ENCODE data around the gene AHI1.

DNA sequence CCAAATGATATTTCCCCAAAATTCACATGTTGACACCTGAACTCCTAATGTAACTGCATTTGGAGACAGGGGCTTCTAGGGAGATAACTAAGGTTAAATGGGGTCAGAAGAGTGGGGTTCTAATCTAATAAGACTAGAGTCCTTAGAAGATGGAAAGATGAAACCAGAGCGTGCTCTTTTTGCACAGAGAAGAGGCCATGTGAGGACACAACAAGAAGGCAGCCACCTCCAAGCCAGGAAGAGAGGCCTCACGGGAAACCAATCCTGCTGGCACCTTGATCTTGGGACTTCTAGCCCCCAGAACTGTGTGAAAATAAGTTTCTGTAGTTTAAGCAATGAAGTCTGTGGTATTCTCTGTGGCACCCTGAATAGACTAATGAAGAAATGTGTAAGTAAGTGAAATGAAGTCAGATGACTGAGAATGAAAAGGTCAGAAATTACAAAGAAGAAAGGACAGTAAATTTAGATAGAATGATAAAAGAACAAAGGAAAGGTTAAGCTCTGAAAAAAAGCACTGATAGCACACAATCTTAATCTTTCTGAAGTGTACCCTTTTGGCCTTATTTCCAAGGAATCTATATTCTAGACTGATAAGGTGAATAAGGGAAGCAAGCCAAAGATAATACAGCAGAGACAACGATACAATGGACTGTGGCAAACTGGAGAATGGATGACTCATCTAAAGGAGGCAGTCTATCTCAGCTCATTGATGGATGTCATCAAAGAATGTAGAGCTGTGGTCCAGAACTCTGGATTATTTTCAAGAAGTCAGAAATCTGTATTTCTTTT lies 206.1 kb downstream of the AHI1 start:
- TF ChIP-seq, protein P1, sequence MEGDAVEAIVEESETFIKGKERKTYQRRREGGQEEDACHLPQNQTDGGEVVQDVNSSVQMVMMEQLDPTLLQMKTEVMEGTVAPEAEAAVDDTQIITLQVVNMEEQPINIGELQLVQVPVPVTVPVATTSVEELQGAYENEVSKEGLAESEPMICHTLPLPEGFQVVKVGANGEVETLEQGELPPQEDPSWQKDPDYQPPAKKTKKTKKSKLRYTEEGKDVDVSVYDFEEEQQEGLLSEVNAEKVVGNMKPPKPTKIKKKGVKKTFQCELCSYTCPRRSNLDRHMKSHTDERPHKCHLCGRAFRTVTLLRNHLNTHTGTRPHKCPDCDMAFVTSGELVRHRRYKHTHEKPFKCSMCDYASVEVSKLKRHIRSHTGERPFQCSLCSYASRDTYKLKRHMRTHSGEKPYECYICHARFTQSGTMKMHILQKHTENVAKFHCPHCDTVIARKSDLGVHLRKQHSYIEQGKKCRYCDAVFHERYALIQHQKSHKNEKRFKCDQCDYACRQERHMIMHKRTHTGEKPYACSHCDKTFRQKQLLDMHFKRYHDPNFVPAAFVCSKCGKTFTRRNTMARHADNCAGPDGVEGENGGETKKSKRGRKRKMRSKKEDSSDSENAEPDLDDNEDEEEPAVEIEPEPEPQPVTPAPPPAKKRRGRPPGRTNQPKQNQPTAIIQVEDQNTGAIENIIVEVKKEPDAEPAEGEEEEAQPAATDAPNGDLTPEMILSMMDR (conservative IDR thresholded peaks at IDR 0.05; ENCODE audit: low read depth, low read length), result no peak
- no peak for TF ChIP-seq EZH2 (IDR thresholded peaks at IDR 0.05; ENCODE audit: low read length, unreplicated experiment)
- TF ChIP-seq EZH2phosphoT487 (IDR thresholded peaks at IDR 0.05; ENCODE audit: borderline replicate concordance, low read length), result no peak

Data from PC-3 (cell line).